Activated T-cell treated with anti-CD3 and anti-CD28 coated beads, Interleukin-2, amount 50 U/mL, for 48 hours (primary cell): ENCODE results near the gene PEPD.

Experiments used
- DNase-seq, 2 experiments: peaks; one replicate each; pipeline ENCODE4 v3.0.0-alpha.2; 2020

PEPD gene

DNA sequence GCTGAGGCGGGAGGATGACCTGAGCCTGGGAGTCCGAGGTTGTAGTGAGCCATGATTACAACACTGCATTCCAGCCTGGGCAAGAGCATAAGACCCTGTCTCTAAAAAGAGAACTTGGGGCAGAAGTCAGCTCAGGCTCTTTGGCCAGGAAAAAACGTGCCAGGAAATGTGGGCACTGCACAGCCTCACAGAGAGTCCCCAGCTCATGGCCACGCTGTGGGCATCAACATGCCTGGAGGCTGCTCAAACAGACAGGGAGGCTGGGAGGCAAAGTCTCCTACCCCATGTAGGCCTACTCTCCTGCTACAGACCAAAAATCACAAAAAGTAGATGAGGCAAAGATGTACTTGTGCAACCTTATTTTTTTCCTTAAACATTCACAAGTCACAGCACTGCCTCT is 49.4 kb downstream of the PEPD start:
- DNase-seq, result no peak

DNA sequence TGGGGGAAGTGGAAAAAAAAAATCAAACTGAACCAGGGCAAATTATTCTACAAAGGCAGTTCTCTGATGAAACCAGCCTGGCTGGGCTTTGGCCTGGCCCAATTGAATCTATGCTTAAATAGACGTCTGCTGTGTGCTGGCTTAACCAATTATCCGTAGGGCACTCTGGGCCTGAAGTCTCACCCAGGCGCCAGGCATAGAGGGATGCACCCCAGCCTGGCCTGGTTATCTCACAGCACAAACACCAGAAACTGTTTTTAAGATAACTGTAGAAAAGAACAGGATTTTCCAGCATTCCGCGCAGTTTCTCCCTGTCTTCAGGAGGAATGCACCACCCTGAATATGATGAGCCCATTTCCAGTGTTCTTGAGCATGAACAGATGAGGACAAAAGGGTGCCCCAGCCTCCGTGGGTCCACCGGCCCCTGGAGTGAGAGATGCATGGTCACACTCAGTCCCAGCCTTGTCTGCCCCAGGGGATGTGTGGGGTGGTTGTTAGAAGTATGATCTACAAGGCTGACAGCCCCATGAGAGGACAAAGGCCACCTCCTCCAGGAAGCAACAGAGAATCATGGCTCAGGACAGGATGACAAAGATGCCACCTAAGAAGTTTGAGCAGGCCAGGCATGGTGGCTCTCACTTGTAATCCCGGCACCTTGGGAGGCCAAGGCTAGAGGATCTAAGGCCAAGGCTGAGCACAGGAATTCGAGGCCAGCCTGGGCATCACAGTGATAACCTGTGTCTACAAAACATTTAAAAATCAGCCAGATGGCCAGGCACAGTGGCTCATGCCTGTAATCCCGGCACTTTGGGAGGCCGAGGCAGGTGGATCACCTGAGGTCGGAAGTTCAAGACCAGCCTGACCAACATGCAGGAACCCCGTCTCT is 50.2 kb downstream of the PEPD start:
- DNase-seq, result no peak

- DNase-seq, result no peak
Measured at GRCh38 chr19:33470686-33471085, 50.9 kb downstream of the PEPD start.

DNA sequence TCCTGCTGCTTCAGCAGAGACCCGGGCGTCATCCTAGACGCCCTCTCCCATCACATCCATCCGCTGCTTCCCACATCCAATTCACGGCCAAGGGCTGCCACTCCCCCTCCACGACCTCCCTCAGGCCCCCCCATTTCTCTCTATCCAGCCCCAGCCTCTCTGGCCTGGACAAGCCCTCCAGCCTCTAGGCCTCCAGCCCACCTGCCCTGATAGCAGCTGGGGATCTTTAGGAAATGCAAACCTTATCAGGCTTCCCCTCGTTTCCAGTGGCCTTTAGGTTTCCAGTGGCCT is 51.6 kb downstream of the PEPD start:
- DNase-seq, result no peak

GRCh38 chr19:33469171-33470039 is 52.2 kb downstream of the PEPD start:
- DNase-seq, result no peak

DNA sequence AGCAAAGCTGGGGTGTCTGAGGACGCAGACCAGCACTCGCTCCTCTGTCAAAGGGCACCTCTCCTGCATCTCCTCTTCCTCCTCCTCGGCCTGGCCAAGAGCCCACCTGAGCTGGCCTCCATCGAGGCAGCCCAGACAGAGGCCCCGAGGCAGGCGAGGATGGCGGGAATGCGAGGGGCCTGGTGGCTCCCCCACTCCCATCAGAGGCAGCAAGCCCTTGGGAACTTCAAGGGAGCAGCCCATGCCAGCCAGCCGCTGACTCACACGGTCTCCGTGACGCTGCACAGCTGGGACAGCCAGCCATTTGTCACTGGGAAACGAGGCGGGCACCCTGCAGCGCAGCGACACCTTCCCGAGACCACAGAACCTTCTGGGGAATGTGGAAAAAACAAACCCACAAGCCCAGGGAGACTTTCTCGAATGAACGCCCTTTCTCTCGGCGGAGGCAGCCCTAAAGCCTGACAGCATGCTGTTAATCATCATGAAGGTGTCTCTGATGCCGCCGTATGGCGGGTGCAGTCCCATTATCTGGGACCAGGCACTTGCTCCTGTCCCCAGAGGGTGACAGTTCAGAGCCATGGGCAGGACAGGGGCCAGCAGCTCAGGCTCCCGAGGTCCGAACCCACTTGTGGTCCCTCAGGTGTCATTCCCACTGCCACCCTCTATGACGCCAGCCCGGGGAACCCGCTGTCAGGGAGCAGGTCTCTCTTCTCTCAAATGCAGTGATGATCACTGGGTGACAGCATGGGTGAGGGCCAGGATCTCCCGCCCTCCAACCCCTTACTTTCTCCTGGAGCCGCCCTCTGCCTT is 53.0 kb downstream of the PEPD start:
- no peak for DNase-seq

GRCh38 chr19:33467851-33468250 is 53.7 kb downstream of the PEPD start:
- no peak for DNase-seq

DNA sequence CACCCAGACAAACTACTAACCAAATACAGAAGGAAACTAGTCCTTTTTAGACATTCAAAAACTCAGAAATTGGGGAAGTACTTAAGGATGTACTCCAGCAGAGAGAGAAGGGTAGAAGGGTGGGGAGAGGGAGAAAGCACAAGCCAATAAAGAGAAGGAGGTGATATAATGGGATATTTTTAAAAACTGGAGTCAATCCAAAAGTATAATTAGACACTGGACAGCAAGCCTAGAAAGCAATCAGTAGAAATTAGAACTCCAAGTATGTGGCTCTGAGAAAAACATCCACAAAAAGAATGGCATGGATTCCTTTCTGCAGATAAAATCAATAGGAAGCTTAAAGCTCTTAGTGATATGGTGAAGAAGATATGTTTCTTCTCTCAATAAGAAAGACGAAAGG is 55.8 kb downstream of the PEPD start:
- DNase-seq, result no peak

DNA sequence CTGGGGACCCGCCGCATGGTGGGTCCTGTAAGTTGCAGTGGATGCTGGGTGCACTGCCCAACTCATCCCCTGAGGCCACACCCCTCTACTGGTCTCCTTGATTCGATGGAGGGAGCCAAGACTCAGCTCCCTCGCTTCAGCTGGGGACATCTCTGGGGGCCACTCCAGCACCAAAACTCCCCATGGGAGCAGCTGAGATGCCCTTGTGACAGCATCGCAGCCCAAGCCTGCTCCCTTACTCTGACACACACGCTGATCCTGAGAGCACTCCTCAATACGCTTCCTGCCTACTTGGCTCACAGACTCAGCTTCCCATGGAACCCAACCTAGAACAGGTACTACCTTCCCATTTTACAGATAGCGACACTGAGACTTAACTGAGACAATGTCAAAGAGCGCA is 56.2 kb downstream of the PEPD start:
- no peak for DNase-seq

- no peak for DNase-seq
Measured at GRCh38 chr19:33464733-33465115, 56.9 kb downstream of the PEPD start.

- DNase-seq, result no peak
Measured at GRCh38 chr19:33464010-33464732, 57.4 kb downstream of the PEPD start.

DNA sequence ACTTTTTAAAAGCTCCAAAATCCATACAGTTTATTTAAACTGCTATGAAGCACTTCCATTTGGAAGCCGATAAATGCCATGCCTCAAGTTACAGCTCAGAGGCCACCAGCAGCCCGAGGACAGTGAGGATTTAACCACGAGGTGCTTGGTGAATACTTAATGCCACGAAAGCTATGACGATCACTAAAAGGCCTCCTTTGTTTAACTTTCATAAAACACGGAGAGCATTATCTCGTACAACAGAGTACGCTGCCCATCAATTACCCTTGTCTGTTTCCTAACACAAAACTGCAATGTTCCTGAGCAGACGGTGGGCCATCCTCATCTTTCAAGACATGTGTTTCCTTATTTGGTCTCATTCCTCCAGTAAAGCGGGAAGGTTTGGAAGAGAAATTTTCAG is 58.4 kb downstream of the PEPD start:
- no peak for DNase-seq

DNA sequence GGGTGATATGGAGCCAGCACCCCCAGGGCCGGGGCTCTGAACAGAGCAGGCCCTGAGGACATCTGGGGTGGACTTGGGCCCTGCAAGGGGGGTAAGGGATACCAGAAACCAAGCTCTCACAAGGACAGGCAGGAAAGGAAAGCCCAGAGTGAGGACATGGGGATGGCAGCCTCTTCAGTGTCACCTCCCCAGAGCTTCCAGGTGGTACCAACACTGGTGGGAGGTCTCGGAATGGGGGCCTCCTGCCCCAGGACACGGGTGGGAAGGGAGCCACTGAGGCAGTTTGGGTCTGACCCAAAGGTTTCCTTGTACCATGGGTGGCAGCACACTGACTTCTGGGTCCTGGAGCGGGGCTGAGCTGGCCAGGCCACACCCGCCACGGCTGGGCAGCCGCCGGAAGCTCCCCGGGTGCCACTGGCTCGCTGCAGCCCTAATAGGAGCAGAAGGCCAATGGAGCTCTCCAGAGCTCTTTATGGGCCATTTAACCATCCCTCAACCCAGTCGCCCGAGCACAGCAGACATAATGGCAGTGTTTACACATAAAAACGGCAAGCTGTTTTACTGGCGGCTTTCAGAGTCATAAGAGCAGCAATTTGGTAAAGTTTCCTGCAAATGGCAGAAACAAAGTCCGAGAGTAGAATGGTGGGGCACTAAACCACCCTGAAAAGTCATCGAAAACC is 59.3 kb downstream of the PEPD start:
- no peak for DNase-seq

- DNase-seq, result no peak
Measured at GRCh38 chr19:33461256-33462111, 60.1 kb downstream of the PEPD start.

DNA sequence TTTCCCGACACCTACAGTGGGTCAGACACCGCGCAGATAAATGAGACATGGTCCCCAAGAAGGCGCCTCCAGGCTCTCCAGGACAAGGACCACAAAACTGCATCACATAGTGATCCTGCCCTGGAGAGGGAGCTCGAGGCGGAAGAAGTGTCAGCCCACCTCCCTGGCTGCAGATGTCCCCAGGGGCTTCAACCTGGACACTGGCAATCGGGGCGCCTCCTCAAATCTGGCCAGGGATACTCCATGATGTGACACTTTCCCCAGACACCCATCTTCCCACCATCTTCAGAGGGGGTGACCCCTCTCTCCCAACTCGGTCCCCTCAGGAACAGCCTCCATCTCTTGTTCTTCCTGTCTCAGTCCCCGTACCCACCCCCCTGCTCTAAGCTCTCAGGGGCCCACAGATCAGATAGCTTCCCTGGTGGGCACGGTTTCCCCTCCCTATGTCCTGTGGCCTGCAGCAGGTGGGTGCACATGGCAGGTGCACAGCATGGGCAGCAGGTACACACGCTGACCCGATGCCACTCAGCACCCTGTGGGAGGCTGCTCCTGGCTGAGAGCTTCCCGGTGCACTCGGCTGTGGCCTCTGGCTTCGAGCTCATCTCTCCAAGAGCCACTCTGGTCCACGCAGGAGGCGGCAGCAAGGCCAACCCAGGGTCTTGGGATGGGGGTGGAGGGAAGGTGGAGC is 61.2 kb downstream of the PEPD start:
- DNase-seq, result no peak

DNA sequence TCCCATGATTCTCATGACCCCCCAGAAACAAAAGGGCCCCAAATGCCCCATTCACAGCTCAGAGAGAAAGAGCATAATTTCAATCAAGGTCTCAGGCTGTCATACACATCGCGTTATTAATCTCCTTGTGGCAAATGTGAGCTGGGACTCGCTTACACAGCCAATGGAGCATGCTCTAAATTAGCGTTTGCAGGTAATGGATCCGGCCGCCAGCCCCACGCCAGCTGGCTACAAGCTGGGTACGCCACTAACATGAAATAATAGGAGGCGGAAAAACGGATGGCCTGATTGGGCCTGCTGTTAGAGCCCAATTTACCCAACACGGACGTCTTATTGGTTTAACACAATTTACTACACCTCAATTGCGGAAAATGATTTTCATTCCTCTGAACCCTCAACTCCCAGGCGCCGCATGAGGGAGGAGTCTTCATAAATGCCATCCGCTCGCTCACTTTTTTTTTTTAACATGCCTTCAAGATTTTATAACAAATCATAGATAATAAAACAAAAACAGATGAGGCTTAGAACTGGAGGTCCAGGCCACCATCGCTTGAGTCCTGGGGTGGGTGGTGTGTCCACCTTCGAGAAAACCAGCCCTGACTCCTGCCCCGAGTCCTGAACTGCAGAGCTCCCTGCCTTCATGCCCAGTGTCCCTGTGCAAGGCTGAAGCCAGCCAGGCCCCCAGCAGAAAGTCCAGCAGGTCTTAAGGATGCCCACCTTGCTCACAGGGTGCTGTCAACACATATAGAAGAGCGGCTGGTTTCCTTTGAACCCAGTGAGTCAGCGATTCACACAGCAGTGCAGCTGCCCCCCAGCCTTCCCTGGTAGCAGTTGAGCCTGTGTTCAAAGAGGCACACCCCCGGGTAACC is 62.1 kb downstream of the PEPD start:
- no peak for DNase-seq

- DNase-seq, result no peak
Measured at GRCh38 chr19:33458807-33459206, 62.8 kb downstream of the PEPD start.

DNA sequence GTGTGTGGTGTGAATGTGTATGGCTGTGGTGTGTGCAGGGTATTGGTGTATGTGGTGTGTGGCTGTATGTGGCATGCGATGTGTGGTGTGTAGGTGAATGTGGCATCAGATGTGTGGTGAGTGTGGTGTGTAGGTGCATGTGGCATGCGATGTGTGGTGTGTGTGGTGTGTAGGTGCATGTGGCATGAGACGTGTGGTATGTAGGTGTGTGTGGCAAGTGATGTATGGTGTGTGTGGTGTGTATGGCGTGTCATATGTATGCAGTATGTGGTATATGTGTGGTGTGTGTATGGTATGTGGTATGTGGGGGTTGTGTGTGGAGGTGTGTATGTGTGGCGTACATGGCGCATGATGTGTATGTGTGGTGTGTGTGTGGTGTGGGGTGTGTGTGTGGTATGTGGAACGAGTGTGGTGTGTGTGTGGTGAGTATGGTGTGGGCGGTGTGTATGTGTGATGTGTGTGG is 63.4 kb downstream of the PEPD start:
- DNase-seq, result no peak

- DNase-seq, result no peak
Measured at GRCh38 chr19:33456845-33457220, 64.8 kb downstream of the PEPD start.
